ENCODE data around the gene EXOC4. TPM values are rescaled to one million over a fixed set of nuclear protein-coding genes. Genes with fewer than 3 reads are reported as not detected.

EXOC4 gene
- total RNA-seq, 1 experiment from 2014 or later = 66.2 TPM

DNA sequence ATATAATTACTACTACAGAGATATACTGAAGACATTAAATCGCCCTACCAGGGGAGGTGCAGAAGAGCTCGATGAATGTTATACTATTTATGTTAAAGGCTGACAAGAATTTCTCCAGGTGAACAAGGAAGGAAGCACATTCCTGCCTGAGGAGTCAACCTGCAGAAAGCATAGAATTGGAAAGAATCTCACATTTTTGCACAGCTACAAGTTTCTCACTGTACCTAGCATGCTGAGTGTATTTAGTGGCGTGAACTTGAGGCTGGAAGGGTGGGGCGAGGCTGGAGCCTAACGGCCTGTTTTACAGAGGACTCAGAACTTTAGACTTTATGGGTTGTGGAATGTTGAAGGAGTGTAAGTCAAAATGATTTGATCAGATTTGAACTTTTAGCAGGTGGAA, 500.6 kb downstream of the EXOC4 start:
- H3K36me3 Mint-ChIP-seq (ENCODE audit: insufficient read depth, unreplicated experiment) = no peaks in the 10 kb centered on the region
- no peaks in the 10 kb centered on the region for H3K9me3 ChIP-seq
- intact Hi-C loops (cut with micrococcal nuclease; ENCODE audit: unreplicated experiment) = no loop called here
- no peaks in the 10 kb centered on the region for H3K27me3 ChIP-seq (replicated peaks; ENCODE audit: control insufficient read depth, insufficient read depth, low read length)
- no peaks in the 10 kb centered on the region for H3K9me3 Mint-ChIP-seq (ENCODE audit: unreplicated experiment)
- TF ChIP-seq, protein P1, sequence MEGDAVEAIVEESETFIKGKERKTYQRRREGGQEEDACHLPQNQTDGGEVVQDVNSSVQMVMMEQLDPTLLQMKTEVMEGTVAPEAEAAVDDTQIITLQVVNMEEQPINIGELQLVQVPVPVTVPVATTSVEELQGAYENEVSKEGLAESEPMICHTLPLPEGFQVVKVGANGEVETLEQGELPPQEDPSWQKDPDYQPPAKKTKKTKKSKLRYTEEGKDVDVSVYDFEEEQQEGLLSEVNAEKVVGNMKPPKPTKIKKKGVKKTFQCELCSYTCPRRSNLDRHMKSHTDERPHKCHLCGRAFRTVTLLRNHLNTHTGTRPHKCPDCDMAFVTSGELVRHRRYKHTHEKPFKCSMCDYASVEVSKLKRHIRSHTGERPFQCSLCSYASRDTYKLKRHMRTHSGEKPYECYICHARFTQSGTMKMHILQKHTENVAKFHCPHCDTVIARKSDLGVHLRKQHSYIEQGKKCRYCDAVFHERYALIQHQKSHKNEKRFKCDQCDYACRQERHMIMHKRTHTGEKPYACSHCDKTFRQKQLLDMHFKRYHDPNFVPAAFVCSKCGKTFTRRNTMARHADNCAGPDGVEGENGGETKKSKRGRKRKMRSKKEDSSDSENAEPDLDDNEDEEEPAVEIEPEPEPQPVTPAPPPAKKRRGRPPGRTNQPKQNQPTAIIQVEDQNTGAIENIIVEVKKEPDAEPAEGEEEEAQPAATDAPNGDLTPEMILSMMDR (IDR thresholded peaks at IDR 0.05; ENCODE audit: insufficient read depth in 1 of 2, low read depth in 1 of 2, low read length in 1 of 2, severe bottlenecking in 1 of 2, unreplicated experiment in 1 of 2) = no peak
- peaks cover 11% of the 10 kb centered on the region for H3K4me1 Mint-ChIP-seq (ENCODE audit: low read depth, unreplicated experiment)
- no peaks in the 10 kb centered on the region for H3K36me3 ChIP-seq (ENCODE audit: control insufficient read depth, insufficient read depth, low read length)
- no peak overlapping the region for H3K4me3 ChIP-seq (ENCODE audit: low read depth, low read length)
- ChIA-PET CTCF (no interaction called here), POLR2A (no interaction called here)
- no peak overlapping the region for H3K4me3 Mint-ChIP-seq (ENCODE audit: unreplicated experiment)
- H3K27me3 Mint-ChIP-seq (ENCODE audit: insufficient read depth, unreplicated experiment) = no peaks in the 10 kb centered on the region
- 0 out of 2 replicates have a peak, but pooled peaks cover 4% of the 10 kb centered on the region for H3K4me1 ChIP-seq
- no peak overlapping the region for H3K27ac Mint-ChIP-seq (ENCODE audit: unreplicated experiment)
- BruUV-seq (replicated peaks) = no TSS peak
- DNase-seq = no peak

DNA sequence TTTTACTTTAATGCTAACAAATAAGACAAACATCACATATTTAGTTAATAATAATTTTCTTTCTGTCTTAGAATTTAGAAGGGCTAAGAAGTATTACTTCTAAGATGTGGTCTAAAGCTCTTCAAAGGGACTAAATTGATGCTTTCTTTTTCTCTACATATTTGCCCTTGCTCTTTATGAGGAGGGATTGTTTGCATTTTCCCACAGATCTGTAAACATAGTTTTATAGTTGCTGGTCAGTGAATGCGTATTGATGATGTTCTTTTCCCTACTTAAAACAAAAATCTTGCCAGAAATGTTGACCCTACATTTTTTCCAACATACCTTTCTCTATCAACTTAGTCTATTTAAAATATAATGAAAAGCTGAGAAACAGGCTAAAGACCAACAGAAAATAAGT, 501.8 kb downstream of the EXOC4 start:
- Histone ChIP-seq H3K4me1 (0 out of 2 replicates have a peak, but pooled peaks cover 4% of the 10 kb centered on the region), H3K36me3 (ENCODE audit: control insufficient read depth, insufficient read depth, low read length) (no peaks in the 10 kb centered on the region), H3K9me3 (no peaks in the 10 kb centered on the region), H3K27me3 (replicated peaks; ENCODE audit: control insufficient read depth, insufficient read depth, low read length) (no peaks in the 10 kb centered on the region), H3K4me3 (ENCODE audit: low read depth, low read length) (no peak overlapping the region)
- Mint-ChIP-seq H3K9me3 (ENCODE audit: unreplicated experiment) (no peaks in the 10 kb centered on the region), H3K4me1 (ENCODE audit: low read depth, unreplicated experiment) (peaks cover 11% of the 10 kb centered on the region), H3K27me3 (ENCODE audit: insufficient read depth, unreplicated experiment) (no peaks in the 10 kb centered on the region), H3K4me3 (ENCODE audit: unreplicated experiment) (no peak overlapping the region), H3K36me3 (ENCODE audit: insufficient read depth, unreplicated experiment) (no peaks in the 10 kb centered on the region), H3K27ac (ENCODE audit: unreplicated experiment) (no peak overlapping the region)
- no peak for DNase-seq
- TF ChIP-seq, protein P1 (IDR thresholded peaks at IDR 0.05; ENCODE audit: insufficient read depth in 1 of 2, low read depth in 1 of 2, low read length in 1 of 2, severe bottlenecking in 1 of 2, unreplicated experiment in 1 of 2) = no peak
- ChIA-PET CTCF (no interaction called here), POLR2A (no interaction called here)
- BruUV-seq (replicated peaks) = no TSS peak
- intact Hi-C loops (cut with micrococcal nuclease; ENCODE audit: unreplicated experiment) = no loop called here

DNA sequence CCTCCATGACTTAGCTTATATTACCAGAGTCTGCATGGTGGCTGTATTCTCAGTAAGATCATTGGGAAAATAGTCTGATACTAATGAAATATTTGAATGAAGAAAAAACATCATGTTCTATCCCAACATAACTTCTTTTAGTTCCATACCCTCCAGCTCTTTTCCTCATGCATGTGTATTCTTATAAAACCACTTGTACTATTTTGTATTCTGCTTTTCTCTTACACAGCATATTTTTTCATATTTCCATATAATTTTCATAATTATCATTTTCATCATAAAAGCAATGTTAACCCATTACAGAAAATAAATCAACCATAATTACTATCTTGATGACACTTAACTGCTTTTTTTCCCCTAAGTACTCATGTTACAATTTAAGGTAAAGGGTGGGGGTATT, 503.0 kb downstream of the EXOC4 start:
- no peak overlapping the region for H3K4me3 ChIP-seq (ENCODE audit: low read depth, low read length)
- H3K9me3 ChIP-seq = no peaks in the 10 kb centered on the region
- Mint-ChIP-seq H3K4me1 (ENCODE audit: low read depth, unreplicated experiment) (peaks cover 11% of the 10 kb centered on the region), H3K9me3 (ENCODE audit: unreplicated experiment) (no peaks in the 10 kb centered on the region), H3K27me3 (ENCODE audit: insufficient read depth, unreplicated experiment) (no peaks in the 10 kb centered on the region), H3K27ac (ENCODE audit: unreplicated experiment) (no peak overlapping the region), H3K4me3 (ENCODE audit: unreplicated experiment) (no peak overlapping the region), H3K36me3 (ENCODE audit: insufficient read depth, unreplicated experiment) (no peaks in the 10 kb centered on the region)
- ChIA-PET CTCF (no interaction called here), POLR2A (no interaction called here)
- H3K27me3 ChIP-seq (replicated peaks; ENCODE audit: control insufficient read depth, insufficient read depth, low read length) = no peaks in the 10 kb centered on the region
- intact Hi-C loops (cut with micrococcal nuclease; ENCODE audit: unreplicated experiment) = no loop called here
- no TSS peak for BruUV-seq (replicated peaks)
- DNase-seq = no peak
- TF ChIP-seq, protein P1 (IDR thresholded peaks at IDR 0.05; ENCODE audit: insufficient read depth in 1 of 2, low read depth in 1 of 2, low read length in 1 of 2, severe bottlenecking in 1 of 2, unreplicated experiment in 1 of 2) = no peak
- H3K36me3 ChIP-seq (ENCODE audit: control insufficient read depth, insufficient read depth, low read length) = no peaks in the 10 kb centered on the region
- H3K4me1 ChIP-seq = 0 out of 2 replicates have a peak, but pooled peaks cover 4% of the 10 kb centered on the region
